Hematopoietic multipotent progenitor cell (in vitro differentiated cells): Measurements from ENCODE around the gene PNPLA8. TPM values are rescaled to one million over a fixed set of nuclear protein-coding genes. Genes with fewer than 3 reads are reported as not detected.
"Not testable (repeated sequence)": the region's sequence is repeated elsewhere in the genome, so short reads cannot be mapped to it uniquely, and the experiment has no call there.

Experiments used
- DNase-seq, 3 donors: peaks; one replicate each; pipeline ENCODE4 v3.0.0-alpha.2; 2011 to 2015; ENCODE audit warnings: low read depth in 2 of 3, low spot score in 2 of 3
- total RNA-seq: library from RNA; depleted of rRNA; stranded (reverse); fragments of >200 nt; gene quantifications from one replicate; pipeline ENCODE4 v1.2.3, GENCODE V29; 2012

The PNPLA8 gene
- total RNA-seq: 9.7 TPM

DNA sequence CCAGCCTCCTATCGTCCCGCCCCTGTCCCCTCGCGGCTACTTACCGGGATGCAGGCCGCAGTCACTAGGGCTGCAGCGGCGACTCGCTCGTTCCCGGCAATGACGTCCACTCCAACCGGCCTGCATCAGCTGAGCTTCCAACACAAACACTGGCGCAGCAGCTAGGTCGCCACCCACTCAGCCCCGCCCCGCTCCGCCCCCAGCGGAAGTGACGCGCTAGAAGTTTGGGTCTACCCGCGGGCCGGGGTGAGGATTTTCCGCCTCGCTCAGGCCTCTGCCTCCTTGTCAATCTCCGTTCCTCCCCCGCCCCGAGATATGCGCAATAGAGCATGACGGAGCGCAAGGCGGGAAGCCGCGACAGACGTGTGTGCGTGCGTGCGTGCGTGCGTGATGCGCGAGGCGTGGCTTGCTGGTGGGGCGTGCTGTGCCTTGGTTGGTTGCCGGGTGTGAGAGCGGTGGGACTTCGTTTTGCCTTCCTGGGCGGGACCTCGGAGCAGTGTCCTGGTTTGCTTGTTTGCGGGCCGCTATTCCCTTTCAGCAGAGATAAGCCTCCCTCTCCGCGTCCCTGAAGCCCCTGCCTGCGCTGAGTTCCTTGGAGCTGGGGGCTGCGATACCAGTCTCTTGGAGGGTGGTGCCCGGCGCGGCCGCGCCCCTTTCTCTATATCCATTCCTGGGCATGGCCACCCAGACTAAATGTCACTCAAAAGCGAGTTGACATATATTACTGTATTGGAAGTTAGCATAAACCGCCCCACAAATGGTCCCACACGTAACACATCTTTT, at the start of gene PNPLA8:
TSS of gene PNPLA8 (minus strand) at position 151 of the 783 bp plus-strand sequence. CDS start 10,644 bp downstream, outside the sequence.
- peak; percentile 98 to 100 (median 100) for DNase-seq

GRCh38 chr7:108575156-108575555, 49.2 kb upstream of the PNPLA8 start:
- no peak for DNase-seq

GRCh38 chr7:108572480-108572879, 46.5 kb upstream of the PNPLA8 start:
- DNase-seq: no peak

DNA sequence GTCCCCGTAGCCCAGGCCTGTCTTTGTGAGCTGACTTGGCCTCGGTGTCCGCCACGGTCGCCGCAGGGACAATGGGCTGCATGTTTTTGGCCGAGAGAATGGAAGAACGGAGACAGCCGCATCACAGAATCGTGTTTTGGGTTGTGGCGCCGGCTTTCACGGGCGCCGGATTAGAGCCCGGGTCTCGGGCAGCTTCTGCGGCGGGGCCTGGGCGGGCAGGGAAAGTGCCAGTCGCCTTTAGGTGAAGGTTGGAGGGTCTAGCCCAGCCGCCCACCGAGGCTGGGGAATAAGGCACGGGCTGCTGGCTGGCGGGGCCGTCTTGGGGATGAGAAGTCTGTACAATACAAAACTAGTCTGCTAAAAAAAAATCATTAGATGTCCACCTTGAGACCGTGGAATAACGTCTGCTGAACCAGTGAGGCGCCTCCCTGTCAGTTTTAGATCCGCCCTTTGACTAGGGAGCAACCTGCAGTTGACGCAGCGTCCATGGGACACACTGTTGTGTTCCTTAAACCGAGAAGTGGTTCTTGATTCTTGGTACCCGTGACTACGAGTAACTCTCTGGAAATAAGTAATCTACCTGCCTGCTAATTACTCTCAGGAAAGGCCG, 44.3 kb upstream of the PNPLA8 start:
- DNase-seq: peak; percentile 23 to 61 (median 44)

GRCh38 chr7:108569381-108570145, 43.6 kb upstream of the PNPLA8 start, which contains the start of the genes DNAJB9 and THAP5:
DNAJB9 (plus strand) TSS chr7:108569874; CDS start chr7:108571727, 1,853 bp downstream.
THAP5 (minus strand) TSS chr7:108569706; CDS start chr7:108569569, 137 bp downstream.
- DNase-seq: peak; percentile 97 to 100 (median 100)

DNA sequence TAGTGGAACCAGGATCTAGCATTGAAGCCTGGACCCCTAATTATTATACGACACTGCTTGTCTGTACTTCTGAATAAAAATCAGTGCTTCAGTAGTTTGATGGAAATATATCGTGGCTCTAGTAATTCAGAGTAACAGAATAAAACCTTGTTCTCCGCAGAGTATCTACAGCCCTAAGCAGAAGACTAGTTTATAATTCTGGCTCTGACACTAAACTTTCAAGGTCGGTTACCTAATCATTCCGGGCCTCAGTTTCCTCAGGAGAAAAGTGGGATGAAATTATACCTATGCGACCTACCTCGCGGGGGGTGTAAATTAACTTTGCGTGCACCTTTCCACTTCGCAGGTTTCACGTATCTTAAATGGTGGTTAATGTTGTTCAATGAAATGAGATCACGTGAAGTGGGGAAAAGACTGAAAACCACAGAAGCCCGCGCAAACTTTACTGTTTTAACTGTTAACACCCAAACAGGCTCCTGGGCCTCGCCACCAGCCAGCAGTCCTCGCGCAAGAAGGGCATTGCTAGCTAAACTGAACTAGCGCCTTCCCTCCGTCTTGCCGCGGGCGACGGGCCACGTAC, 43.0 kb upstream of the PNPLA8 start:
- no peak for DNase-seq

DNA sequence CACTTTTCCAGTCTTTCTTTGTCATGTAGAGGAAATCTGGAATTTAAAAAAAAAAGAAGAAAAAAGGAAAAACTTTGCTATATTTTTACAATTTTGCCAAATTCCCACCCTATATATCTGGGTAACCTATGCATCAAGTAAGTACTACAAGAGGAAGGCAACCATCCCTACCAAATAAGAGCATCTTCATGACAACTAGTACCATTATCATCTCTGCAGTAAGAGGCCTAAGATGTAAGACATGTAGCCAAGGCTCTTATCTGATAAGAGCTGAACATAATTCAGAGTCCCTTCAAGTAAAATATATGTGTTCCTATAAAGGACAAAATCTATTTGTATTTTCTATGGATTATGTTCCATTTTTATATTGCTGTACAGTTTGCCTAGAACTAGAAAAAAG, 40.1 kb upstream of the PNPLA8 start:
- no peak for DNase-seq

DNA sequence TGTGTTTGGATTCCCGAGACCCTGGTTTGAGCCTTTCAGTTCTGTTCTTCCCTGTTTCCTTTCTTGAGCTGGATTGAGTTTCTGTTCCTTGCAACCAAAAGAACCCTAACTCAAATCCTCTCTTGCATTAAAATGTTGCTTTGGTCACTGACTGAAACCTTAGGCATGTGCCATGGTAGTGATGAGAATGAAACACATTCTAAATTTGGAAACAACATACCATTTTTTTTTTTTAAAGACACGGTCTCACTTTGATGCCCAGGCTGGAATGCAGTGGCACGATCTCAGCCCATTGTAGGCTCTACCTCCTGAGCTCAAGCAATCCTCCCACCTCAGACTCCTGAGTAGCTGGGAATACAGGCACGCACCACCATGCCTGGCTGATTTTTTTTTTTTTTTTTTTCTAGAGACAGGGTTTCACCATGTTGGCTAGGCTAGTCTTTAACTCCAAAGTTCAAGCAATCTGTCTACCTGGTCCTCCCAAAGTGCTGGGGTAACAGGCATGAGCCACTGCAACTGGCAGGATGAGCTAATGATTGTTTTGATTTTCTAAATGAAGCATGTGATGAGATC, 35.2 kb upstream of the PNPLA8 start:
- no peak for DNase-seq

DNA sequence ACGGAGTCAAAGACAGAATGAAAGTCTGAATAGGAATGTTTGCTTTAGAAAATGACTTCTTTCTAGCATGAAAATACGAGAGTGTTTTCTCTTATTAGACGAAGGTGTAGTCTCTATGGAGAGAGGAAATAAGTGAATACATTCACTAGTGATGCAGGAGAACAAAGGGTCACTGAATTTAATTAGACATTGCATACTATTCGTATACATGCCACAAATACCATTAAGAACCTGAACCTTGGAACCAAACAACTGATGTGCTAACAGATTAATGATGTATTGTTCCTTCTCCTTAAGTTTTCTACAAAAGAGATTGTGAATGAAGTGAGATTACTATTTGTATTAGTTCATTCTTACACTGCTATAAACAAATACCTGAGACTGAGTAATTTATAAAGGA, 33.3 kb upstream of the PNPLA8 start:
- no peak for DNase-seq

- no peak for DNase-seq
Measured at GRCh38 chr7:108557617-108558016, 31.7 kb upstream of the PNPLA8 start.

GRCh38 chr7:108557191-108557590, 31.3 kb upstream of the PNPLA8 start:
- no peak for DNase-seq

- not testable (repeated sequence) for DNase-seq
Measured at GRCh38 chr7:108556665-108557064, 30.7 kb upstream of the PNPLA8 start.

DNA sequence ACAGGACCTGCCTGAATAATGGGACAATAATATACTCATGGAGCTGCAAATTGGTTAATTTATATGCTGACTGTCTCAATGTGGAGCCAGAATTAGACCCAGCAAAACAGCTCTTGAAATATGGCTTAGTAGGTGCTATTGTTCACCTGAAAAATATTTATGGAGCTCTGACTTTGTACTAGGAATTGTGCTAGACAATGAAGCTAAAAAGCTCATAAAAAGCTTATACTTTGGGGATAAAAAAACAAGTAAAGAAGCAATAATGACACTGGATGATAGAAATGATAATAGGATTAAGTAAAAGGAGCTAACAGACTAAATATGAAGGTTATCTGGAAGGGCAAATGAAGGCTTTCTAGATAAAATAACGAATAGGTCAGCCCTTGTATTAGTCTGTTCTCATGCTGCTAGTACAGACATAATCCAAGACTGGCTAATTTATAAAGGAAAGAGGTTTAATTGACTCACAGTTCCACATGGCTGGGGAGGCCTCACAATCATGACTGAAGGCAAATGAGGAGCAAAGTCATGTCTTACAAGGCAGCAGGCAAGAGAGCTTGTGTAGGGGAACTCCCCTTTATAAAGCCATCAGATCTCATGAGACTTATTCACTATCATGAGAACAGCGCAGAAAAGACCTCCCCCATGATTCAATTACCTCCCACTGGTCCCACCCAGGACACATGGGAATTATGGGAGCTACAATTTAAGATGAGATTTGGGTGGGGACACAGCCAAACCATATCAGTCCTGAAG, 22.4 kb upstream of the PNPLA8 start:
- DNase-seq: not testable (repeated sequence)

GRCh38 chr7:108541478-108541877, 15.5 kb upstream of the PNPLA8 start:
- DNase-seq: no peak

DNA sequence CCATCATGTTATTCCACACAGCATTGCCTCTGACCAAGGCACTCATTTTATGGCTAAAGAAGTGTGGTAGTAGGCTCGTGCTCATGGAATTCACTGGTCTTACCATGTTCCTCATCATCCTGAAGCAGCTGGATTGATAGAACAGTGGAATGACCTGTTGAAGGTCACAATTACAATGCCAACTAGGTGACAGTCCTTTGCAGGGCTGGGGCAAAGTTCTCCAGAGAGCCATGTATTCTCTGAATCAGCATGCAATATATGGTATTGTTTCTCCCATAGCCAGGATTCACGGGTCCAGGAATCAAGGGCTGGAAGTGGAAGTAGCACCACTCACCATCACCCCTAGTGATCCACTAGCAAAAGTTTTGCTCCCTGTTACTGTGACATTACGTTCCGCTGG, 12.8 kb upstream of the PNPLA8 start:
- DNase-seq: not testable (repeated sequence)

- peak in 2 of 3 donors; percentile 64 to 78 for DNase-seq
Measured at GRCh38 chr7:108538236-108538635, 12.3 kb upstream of the PNPLA8 start.

DNA sequence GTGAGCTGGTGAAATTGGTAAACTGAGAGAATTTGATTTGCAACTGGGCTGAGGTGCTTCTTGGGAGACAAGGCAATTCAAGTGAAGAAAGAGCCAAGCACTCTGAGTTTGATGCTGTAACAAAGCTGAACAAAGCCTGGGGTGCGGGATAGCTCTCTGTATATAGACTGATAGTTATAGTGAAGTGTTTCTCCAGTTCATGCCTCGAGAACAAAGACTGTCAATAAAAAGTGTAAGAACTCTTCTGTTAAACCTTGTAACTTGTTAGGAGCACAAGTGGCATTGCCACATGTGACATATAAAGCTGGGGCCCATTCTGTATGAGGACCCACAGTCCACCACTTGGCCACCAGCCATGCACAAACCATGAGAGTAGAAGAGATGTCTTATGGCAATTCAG, 11.3 kb upstream of the PNPLA8 start:
- no peak for DNase-seq

- DNase-seq: no peak
Measured at GRCh38 chr7:108535744-108536143, 9.8 kb upstream of the PNPLA8 start.

DNA sequence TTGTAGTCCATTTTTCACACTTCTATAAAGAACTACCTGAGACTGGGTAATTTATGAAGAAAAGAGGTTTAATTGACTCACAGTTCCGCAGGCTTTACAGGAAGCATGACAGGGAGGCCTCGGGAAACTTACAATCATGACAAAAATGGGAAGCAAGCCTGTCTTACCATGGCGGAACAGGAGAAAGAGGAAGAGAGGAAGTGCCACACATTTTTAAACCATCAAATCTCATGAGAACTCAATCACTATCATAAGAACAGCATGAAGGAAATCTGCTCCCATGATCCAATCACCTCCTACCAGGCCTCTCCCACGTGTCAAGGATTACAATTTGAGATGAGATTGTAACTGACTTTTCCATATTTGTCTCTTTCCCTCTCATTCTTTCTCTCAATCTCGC, 9.3 kb upstream of the PNPLA8 start:
- DNase-seq: no peak

DNA sequence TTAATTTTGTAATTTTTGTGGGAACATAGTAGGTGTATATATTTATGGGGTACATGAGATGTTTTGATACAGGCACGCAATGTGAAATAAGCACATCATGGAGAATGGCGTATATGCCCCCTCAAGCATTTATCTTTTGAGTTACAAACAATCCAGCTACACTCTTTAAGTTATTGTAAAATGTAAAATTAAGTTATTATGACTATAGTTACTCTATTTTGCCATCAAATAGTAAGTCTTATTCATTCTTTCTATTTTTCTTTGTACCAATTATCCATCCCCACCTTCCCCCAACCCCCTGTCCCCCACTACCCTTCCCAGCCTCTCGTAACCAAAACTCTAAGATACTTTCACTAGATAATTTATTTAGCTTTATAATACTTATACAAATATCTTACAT, 7.8 kb upstream of the PNPLA8 start:
- no peak for DNase-seq
